AG09319 (cell line): Measurements from ENCODE around the gene ST7.

Experiments
- DNase-seq: peaks from one replicate; pipeline ENCODE4 v3.0.0-alpha.2; 2010; ENCODE audit warnings: low read depth; ENCODE audit errors: extremely low read depth
- CTCF ChIP-seq: IDR thresholded peaks from 2 replicates; pipeline ENCODE4 v1.5.1; 2011; ENCODE audit warnings: low read depth, mild to moderate bottlenecking, inconsistent platforms, low read length, moderate library complexity

The ST7 gene

GRCh38 chr7:117273325-117273724, 320.0 kb downstream of the ST7 start:
- TF ChIP-seq CTCF, result no peak
- no peak for DNase-seq

GRCh38 chr7:117273814-117274225, 320.5 kb downstream of the ST7 start:
- TF ChIP-seq CTCF, result no peak
- no peak for DNase-seq

GRCh38 chr7:117274951-117275350, 321.6 kb downstream of the ST7 start:
- no peak for TF ChIP-seq CTCF
- no peak for DNase-seq

GRCh38 chr7:117277576-117277975, 324.3 kb downstream of the ST7 start:
- no peak for TF ChIP-seq CTCF
- DNase-seq, result no peak

GRCh38 chr7:117278040-117278439, 324.7 kb downstream of the ST7 start:
- no peak for TF ChIP-seq CTCF
- no peak for DNase-seq

GRCh38 chr7:117279203-117279602, 325.9 kb downstream of the ST7 start:
- TF ChIP-seq CTCF, result no peak
- no peak for DNase-seq
